GM19463 (cell line): Measurements from ENCODE around the gene SPECC1L.

Source experiments
- ATAC-seq: cut with Tn5 transposase; IDR thresholded peaks from one replicate; pipeline ENCODE4 v1.9.1; 2021; ENCODE audit warnings: mild to moderate bottlenecking, moderate library complexity; ENCODE audit not compliant: unreplicated experiment

Gene SPECC1L

GRCh38 chr22:24357547-24357946, 86.9 kb downstream of the SPECC1L start:
- no peak for ATAC-seq

GRCh38 chr22:24358105-24358836, 87.6 kb downstream of the SPECC1L start:
- no peak for ATAC-seq

DNA sequence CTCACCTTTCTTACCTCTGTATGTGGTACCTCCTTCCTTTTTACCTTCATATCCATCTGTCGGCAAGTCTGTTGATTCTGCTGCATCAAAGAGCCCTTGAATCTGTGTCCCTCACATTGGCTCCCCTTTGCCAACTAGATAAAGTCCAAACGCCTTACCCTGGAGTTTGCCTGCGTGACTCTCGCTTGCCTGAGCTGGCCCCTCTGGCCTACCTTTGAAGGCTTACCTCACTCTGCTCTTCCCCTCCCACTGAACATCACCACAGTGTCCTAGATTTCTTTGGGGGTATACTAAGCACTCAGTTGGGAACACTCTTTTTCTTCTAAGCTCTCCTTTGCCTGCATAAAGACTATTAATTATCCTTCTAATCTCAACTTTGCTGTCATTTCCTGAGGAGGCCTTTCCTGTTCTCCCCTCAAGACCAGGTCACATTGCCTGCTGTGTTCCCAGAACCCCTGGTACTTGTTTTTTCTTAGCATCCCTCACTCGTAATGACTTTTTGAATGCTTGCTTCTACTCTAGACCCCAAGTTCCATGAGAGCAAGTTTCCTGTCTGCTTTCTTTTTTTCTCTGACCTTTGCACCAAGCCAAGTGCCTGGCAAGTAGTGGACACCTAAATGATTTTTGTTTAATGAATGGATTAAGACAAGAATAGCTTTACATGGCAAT, 89.0 kb downstream of the SPECC1L start:
- no peak for ATAC-seq

DNA sequence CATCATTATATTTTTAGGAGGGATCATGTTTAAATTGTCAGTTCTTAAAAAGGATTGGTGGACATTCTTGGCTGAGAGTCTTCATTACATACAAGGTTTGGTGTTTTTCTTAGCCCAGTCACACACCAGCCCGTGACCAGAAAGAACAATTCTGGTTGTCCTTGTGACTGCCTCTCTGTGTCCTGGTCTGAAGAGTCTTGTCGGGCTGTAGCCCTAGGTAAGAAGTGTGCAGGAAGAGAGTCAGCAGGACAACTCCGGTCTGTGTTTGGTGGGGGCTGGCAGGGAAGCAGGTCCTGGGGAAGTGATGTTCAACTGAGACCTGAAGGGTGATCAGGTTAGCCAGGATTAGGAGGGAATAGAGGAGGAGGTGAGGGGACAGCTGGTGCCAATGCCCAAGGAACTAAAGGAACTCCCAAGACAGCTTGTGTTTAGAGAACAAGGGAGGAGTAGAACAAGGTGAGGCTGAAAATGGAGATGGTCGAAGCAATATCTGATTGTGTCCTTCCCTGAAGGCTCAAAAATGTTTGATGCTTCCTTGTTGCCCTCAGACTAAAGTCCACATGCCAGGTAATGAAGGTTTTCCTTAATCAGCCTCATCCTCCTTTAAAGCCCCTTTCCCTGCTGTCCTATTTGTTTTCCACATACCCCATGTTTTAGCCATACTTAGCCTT, 91.5 kb downstream of the SPECC1L start:
- no peak for ATAC-seq

- no peak for ATAC-seq
Measured at GRCh38 chr22:24363243-24363642, 92.6 kb downstream of the SPECC1L start.

DNA sequence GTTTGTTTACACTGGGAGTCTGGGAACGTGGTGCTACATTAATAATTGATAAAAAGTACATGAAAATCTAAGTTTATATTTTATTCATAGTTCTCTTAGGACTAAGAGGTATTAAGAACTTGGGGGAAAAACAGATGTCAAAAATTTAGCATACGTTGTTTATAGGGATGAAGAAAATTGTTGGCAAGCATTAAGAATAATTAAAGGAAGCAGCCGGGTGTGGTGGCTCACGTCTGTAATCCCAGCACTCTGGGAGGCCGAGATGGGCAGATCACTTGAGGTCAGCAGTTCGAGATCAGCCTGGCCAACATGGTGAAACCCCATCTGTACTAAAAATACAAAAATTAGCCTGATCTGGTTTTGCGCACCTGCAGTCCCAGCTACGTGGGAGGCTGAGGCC, 96.1 kb downstream of the SPECC1L start:
- ATAC-seq, result no peak

DNA sequence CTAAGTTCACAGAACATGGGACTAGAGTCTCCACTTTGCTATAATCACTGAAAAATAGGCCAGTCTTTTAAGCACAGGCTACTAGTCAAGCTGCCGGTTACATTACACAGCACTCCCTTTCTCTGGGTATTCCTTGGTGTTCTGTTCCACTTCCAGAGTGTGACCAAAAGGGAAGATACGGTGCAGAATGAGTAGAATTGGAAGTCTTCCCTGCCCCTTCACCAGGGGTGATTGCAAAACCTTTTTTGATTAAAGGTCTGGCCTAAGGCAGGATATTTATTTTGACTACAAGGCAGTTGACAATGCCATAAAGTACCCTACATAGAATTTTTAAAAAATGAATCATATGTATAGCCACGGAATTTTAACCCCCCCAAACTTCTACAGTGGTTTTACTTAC, 97.2 kb downstream of the SPECC1L start:
- ATAC-seq, result no peak

- no peak for ATAC-seq
Measured at GRCh38 chr22:24370401-24370800, 99.8 kb downstream of the SPECC1L start.

GRCh38 chr22:24376002-24376401, 105.4 kb downstream of the SPECC1L start:
- no peak for ATAC-seq

- ATAC-seq, result no peak
Measured at GRCh38 chr22:24376586-24376985, 106.0 kb downstream of the SPECC1L start.

GRCh38 chr22:24379536-24379935, 108.9 kb downstream of the SPECC1L start:
- no peak for ATAC-seq

- no peak for ATAC-seq
Measured at GRCh38 chr22:24380220-24380904, 109.7 kb downstream of the SPECC1L start.

- no peak for ATAC-seq
Measured at GRCh38 chr22:24380905-24381230, 110.2 kb downstream of the SPECC1L start.

DNA sequence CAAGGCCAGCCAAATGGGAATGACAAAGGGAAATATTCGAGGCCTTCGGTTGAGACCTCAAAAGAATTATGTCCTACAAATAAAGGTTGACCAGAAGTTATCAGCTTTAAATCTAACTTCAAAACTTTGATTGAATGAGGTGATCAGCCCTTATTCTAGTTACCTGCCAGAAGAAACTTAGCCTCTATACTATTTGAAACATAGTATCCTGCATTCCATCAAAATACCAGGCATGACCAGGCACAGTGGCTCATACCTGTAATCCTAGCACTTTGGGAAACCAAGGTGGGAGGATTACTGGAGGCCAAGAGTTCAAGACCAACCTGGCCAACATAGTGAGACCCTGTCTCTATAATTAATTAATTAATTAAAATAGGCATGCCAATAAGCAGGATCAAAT, 112.4 kb downstream of the SPECC1L start:
- no peak for ATAC-seq

GRCh38 chr22:24384131-24384530, 113.5 kb downstream of the SPECC1L start:
- no peak for ATAC-seq

DNA sequence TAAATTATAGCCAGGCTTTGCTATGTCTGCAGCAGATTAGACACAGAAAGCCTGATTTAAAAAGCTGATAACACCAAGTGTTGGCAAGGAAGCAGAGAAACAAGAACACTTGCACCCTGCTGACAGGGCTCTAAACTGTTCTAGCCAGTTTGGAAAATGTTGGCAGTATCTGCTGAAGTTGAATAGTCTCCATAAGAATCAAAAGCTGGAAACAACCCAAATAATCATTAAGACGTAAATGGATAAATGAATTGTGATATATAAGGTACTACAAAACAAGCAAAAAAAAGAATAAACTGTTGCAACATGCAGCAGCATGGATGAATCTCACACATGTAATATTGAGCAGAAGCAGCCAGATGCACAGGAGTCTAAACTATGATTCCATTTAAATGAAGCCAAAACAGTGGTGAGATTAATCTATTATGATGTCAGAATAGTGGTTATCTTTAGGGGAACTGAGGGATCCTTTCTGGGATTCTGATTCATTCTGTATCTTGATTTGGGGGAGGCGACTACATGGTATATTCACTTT, 116.4 kb downstream of the SPECC1L start:
- no peak for ATAC-seq

- ATAC-seq, result no peak
Measured at GRCh38 chr22:24389680-24390079, 119.0 kb downstream of the SPECC1L start.

DNA sequence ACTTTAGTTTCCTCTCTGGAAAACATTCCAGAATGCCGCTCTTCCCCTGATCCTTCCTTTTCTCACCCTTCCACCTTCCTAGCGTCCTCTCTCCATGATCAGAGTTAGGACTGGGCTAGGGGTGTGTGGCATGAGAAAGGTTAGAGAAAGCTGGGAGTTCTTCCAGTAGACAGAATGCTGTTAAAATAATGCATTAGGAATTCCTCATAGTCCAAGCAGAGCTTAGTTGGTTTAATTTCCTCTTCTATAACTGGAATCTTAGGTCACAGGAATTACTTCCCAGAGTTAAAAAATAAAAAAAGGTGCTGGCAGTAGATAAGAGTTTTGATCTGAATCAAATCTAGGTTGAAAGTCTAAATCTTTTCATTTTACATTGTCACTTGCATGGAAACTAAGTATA, 119.5 kb downstream of the SPECC1L start:
- no peak for ATAC-seq

GRCh38 chr22:24390576-24390975, 119.9 kb downstream of the SPECC1L start:
- ATAC-seq, result no peak

GRCh38 chr22:24391836-24392217, 121.2 kb downstream of the SPECC1L start:
- ATAC-seq, result no peak

DNA sequence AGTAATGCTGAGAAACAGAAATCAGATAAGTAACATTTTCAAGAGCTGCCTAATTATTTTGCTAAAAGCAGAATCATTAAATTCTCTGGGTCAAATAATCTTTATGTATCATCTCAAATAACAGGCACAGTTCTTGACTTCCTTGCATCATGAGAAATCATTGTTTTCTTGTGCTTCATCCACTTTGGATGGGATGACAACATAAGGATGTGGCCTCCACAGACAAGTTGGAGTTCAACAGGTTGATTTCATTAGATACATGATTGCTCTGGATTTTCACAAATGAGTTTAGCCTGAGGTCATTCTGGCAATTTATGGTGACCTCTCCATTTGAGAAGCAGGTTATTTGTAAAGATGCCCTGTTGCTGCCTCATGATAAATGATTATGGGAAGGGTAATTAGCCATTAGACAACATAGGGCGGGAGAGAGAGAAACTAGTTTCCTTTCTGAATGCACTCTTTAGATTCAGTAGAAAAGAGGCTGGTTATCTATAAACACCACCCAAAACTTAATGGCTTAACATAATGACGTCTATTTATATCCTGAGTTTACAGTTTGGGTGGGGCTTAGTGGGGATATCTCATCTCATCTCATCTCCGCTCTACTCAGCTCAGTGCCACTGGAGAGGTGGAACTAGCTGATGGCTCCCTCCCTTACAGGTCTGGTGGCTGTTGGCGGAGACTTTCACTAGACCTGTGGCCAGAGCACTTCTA, 121.7 kb downstream of the SPECC1L start:
- no peak for ATAC-seq
